GM19328 (cell line): Measurements from ENCODE around the gene DNAH2.

Experiments used
- ATAC-seq: cut with Tn5 transposase; IDR thresholded peaks from one replicate; pipeline ENCODE4 v1.9.1; 2021; ENCODE audit warnings: mild to moderate bottlenecking, moderate library complexity; ENCODE audit not compliant: unreplicated experiment

The DNAH2 gene

GRCh38 chr17:7818026-7818425 is 100.5 kb downstream of the DNAH2 start:
- ATAC-seq: no peak

- no peak for ATAC-seq
Observed at GRCh38 chr17:7818746-7819645, 101.5 kb downstream of the DNAH2 start.

- no peak for ATAC-seq
Observed at GRCh38 chr17:7820231-7820630, 102.7 kb downstream of the DNAH2 start.

- ATAC-seq: no peak
Observed at GRCh38 chr17:7822126-7822525, 104.6 kb downstream of the DNAH2 start.

GRCh38 chr17:7823581-7824001 is 106.0 kb downstream of the DNAH2 start:
- ATAC-seq: no peak

- no peak for ATAC-seq
Observed at GRCh38 chr17:7824021-7824924, 106.7 kb downstream of the DNAH2 start.

- no peak for ATAC-seq
Observed at GRCh38 chr17:7825206-7825990, 107.9 kb downstream of the DNAH2 start.

GRCh38 chr17:7830616-7831015 is 113.1 kb downstream of the DNAH2 start:
- ATAC-seq: no peak

- ATAC-seq: no peak
Observed at GRCh38 chr17:7831233-7831632, 113.7 kb downstream of the DNAH2 start.

GRCh38 chr17:7832431-7832830 is 114.9 kb downstream of the DNAH2 start:
- no peak for ATAC-seq

- ATAC-seq: no peak
Observed at GRCh38 chr17:7833011-7833794, 115.7 kb downstream of the DNAH2 start.

GRCh38 chr17:7833795-7834541 is 116.4 kb downstream of the DNAH2 start, which contains the start of gene KDM6B:
Gene KDM6B, plus strand, starts transcription at chr17:7834217. Its CDS starts 11,338 bp downstream, at chr17:7845555.
- ATAC-seq: peak; percentile 39

- ATAC-seq: no peak
Observed at GRCh38 chr17:7834542-7834956, 117.0 kb downstream of the DNAH2 start.

- peak; percentile 54 for ATAC-seq
Observed at GRCh38 chr17:7834957-7835813, 117.6 kb downstream of the DNAH2 start.

GRCh38 chr17:7835814-7836595 is 118.5 kb downstream of the DNAH2 start:
- ATAC-seq: peak; percentile 18

- no peak for ATAC-seq
Observed at GRCh38 chr17:7836596-7837407, 119.3 kb downstream of the DNAH2 start.
